Sigmoid colon (tissue), 7 donors: Measurements from ENCODE around the gene RAB41. TPM values are rescaled to one million over a fixed set of nuclear protein-coding genes. Genes with fewer than 3 reads are reported as not detected.
"Not testable (repeated sequence)": the region's sequence is repeated elsewhere in the genome, so short reads cannot be mapped to it uniquely, and the experiment has no call there.

Source experiments
- DNase-seq: peaks from one replicate; pipeline ENCODE4 v3.0.0-alpha.2; 2019
- H3K27ac ChIP-seq, 4 donors: fragments of 200-600 bp; sonication (generic); one replicate each; pipeline ENCODE4 v1.5.1; 2016 to 2019; ENCODE audit warnings: mild to moderate bottlenecking in 1 of 4
- H3K27me3 ChIP-seq, 3 donors: fragments of 200-600 bp; sonication (generic); one replicate each; pipeline ENCODE4 v1.5.1; 2019; ENCODE audit warnings: mild to moderate bottlenecking in 1 of 3
- H3K36me3 ChIP-seq, 4 donors: fragments of 200-600 bp; sonication (generic); one replicate each; pipeline ENCODE4 v1.5.1; 2016 to 2019
- H3K4me1 ChIP-seq, 4 donors: fragments of 200-600 bp; sonication (generic); one replicate each; pipeline ENCODE4 v1.5.1; 2017 to 2019
- H3K4me3 ChIP-seq, 4 donors: fragments of 200-600 bp; sonication (generic); one replicate each; pipeline ENCODE4 v1.5.1; 2017 to 2019; ENCODE audit warnings: mild to moderate bottlenecking in 2 of 4, moderate library complexity in 1 of 4
- H3K9me3 ChIP-seq, 4 donors: fragments of 200-600 bp in 3 of 4; sonication (generic) in 3 of 4; one replicate each; pipeline versions ENCODE4 v1.5.1 to v1.6.1; 2013 to 2019
- EP300 ChIP-seq, 4 donors: sonication (generic); formaldehyde crosslinking; IDR thresholded peaks; one replicate each; pipeline ENCODE4 v1.6.1; 2017; ENCODE audit warnings: antibody characterized with exemption in 4 of 4
- POLR2A ChIP-seq, 2 donors: fragments of 450-650 bp; IDR thresholded peaks; one replicate each; pipeline ENCODE4 v1.6.1; 2016; ENCODE audit warnings: antibody characterized with exemption in 2 of 2, mild to moderate bottlenecking in 2 of 2, moderate library complexity in 2 of 2
- POLR2AphosphoS5 ChIP-seq, 4 donors: sonication (generic); formaldehyde crosslinking; IDR thresholded peaks; one replicate each; pipeline ENCODE4 v1.6.1; 2017; ENCODE audit warnings: antibody characterized with exemption in 4 of 4
- WGBS, 2 donors: extraction: QIAGEN DNeasy Blood & Tissue Kit; methylation state at CpG; one replicate each; pipeline ENCODE4 v1.1.7; 2013; 5-methylcytosine and 5-hydroxymethylcytosine counted together
- intact Hi-C: fragments of 100-400 bp; cut with DNase I; formaldehyde crosslinking; loops from one replicate; pipeline ENCODE4 v1.15.1; 2023
- polyA plus RNA-seq, 3 donors: library from polyadenylated mRNA; stranded (reverse); fragments of 200-250 nt; gene quantifications; one replicate each; pipeline ENCODE4 v1.2.3, GENCODE V29; 2013
- total RNA-seq, 4 donors: library from RNA; depleted of rRNA; stranded (reverse); fragments of >200 nt; gene quantifications; one replicate each; pipeline ENCODE4 v1.1.0, GENCODE V29; 2016
- TF ChIP-seq, protein P1 (sequence below), 4 experiments: fragments of 450-650 bp in 3 of 4; fragments of 200-600 bp in 1 of 4; IDR thresholded peaks; one replicate each; pipeline ENCODE4 v1.5.1; 2016 to 2019; ENCODE audit warnings: antibody characterized with exemption in 4 of 4, mild to moderate bottlenecking in 3 of 4, moderate library complexity in 2 of 4
- donor health status: healthy with polysubstance abuse.
- donor health status: Bipolar disorder and iron deficiency.
- donor health status: healthy.

The RAB41 gene
- total and polyA plus RNA-seq, 7 donors = 0.10 TPM; not detected in 6

DNA sequence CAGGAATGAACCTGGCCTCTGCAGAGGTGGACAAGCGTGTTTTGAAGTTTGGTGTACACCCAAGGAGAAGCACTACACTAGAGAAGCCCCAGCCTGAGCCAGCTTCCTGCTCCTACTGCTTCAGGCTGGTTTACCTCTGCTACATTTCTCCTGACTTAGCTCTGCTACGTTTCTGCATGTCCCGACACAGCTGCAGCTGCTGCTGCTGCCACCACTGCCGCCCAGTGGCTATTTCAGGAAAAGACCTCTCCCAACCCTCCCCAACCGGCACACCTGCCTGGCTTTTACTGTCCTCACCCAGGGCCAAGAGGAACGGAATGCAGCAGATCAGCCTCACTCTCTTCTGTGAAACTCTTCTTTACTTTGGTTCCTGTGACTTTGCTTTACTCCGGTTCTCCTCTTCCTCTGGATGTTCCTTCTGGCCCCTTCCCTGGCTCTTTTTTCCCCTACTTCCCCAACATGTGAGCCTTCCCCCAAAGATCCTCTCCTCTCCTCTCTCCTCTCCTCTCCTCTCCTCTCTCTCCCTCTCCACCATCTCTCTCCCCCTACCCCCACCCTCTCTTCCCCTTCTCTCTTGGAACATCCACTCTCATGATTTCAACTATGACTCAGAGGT, 18.9 kb upstream of the RAB41 start:
- no peak for DNase-seq
- no peaks in the 10 kb centered on the region for H3K36me3 ChIP-seq
- no peak for TF ChIP-seq POLR2A (IDR thresholded peaks at IDR 0.05)
- WGBS, 2 donors = 8 to 31% methylated on average over 7 of the region's 7 CpGs
- no peaks in the 10 kb centered on the region for H3K9me3 ChIP-seq
- no peaks in the 10 kb centered on the region for H3K27me3 ChIP-seq
- intact Hi-C loops = no loop called here
- H3K27ac ChIP-seq = no peak overlapping the region
- H3K4me3 ChIP-seq = no peak overlapping the region
- H3K4me1 ChIP-seq = no peaks in the 10 kb centered on the region

DNA sequence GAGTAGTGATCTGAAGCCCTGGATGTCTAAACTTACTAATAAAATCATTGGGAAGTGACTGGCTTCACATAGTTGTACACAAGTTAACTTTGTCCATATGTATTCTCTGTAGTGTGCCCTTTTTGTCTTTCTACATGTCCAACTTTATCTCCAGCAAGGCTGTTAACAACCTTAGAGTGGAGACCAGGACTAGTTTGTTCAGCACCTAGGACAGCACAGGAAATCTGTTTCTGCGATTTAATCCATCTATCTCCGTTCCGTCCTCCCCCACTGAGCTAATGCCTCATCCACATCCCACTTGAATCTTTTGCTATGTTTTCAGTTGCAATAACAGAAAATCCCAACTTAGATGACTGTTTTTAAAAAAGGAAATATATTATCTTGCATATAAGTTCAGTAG, 17.2 kb upstream of the RAB41 start:
- Histone ChIP-seq H3K4me3 (no peak overlapping the region), H3K4me1 (no peaks in the 10 kb centered on the region), H3K9me3 (no peaks in the 10 kb centered on the region), H3K27ac (no peak overlapping the region), H3K36me3 (no peaks in the 10 kb centered on the region), H3K27me3 (no peaks in the 10 kb centered on the region)
- DNase-seq = no peak
- intact Hi-C loops = no loop called here
- TF ChIP-seq POLR2A (IDR thresholded peaks at IDR 0.05) (no peak), POLR2AphosphoS5 (IDR thresholded peaks at IDR 0.05) (no peak), EP300 (IDR thresholded peaks at IDR 0.05) (no peak)
- TF ChIP-seq, protein P1, sequence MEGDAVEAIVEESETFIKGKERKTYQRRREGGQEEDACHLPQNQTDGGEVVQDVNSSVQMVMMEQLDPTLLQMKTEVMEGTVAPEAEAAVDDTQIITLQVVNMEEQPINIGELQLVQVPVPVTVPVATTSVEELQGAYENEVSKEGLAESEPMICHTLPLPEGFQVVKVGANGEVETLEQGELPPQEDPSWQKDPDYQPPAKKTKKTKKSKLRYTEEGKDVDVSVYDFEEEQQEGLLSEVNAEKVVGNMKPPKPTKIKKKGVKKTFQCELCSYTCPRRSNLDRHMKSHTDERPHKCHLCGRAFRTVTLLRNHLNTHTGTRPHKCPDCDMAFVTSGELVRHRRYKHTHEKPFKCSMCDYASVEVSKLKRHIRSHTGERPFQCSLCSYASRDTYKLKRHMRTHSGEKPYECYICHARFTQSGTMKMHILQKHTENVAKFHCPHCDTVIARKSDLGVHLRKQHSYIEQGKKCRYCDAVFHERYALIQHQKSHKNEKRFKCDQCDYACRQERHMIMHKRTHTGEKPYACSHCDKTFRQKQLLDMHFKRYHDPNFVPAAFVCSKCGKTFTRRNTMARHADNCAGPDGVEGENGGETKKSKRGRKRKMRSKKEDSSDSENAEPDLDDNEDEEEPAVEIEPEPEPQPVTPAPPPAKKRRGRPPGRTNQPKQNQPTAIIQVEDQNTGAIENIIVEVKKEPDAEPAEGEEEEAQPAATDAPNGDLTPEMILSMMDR (IDR thresholded peaks at IDR 0.05) = no peak
- 62 to 82% methylated on average over 3 of the region's 3 CpGs for WGBS, 2 donors

DNA sequence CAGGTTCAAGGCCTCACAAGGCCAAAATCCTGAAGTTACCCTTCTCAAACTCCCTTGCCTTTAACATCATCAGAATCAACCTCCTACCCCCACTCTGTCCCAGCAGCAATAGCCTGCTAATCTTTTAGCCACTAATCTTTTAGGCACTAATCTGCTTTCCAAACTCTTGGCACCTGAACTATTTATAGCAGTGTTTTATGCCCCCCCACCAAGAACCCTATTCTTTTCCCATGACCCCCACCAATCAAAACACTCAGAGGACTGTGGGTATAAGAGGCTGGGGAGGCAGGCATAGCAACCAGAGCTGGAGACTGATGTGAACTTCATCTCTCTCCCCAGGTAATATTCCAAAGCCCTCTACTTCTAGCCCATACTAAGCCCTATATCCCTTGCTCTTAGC, 13.9 kb upstream of the RAB41 start, which contains the start of gene ARR3:
Gene ARR3, plus strand, starts transcription at position 301 of the 400 bp plus-strand sequence. CDS start 1,052 bp downstream, outside the sequence.
- no peak within 1 kb of the TSS for H3K27ac ChIP-seq
- TF ChIP-seq, protein P1 (IDR thresholded peaks at IDR 0.05) = no peak
- TF ChIP-seq EP300 (IDR thresholded peaks at IDR 0.05) = no peak
- no peaks in the 10 kb centered on the region for H3K36me3 ChIP-seq
- DNase-seq = no peak
- H3K4me3 ChIP-seq = no peak within 1 kb of the TSS
- no peaks in the 10 kb centered on the region for H3K9me3 ChIP-seq
- intact Hi-C loops = no loop called here
- H3K4me1 ChIP-seq = no peaks in the 10 kb centered on the region
- H3K27me3 ChIP-seq = no peaks in the 10 kb centered on the region

DNA sequence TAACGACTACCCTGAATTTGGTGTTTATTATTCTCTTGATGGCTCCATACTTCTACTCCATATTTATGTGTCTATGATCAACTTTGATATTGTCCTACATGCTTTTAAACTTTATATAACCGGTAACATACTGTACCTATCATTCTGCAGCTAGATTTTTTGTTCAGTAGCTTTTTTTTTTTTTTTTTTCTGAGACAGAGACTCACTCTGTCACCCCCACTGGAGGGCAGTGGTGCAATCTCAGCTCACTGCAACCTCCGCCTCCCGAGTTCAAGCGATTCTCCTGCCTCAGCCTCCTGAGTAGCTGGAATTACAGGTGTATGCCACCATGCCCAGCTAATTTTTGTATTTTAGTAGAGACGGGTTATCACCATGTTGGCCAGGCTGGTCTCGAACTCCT, 7.9 kb upstream of the RAB41 start:
- WGBS, 2 donors = 86 to 91% methylated on average over 7 of the region's 7 CpGs
- intact Hi-C loops, H3K27me3 ChIP-seq: not testable (repeated sequence)

DNA sequence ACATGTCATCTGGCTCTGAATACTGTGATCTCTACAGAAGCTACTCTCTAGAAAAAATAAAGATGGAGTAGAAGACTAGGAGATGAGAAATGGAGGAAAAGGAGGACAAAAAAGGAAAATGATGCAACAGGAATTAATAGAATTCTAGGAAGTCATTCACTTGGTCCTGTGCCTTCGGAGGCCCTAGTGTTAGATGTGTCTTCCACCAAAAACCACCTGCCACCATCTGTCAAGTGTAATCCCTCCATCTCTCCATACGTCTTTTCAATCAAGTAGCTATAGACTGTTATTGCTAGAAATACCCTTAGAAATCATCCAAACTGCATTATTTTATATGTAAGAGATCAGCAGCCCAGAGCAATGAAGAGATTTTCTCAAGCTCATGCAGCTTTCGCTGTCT, 2.9 kb upstream of the RAB41 start:
- Histone ChIP-seq H3K4me1 (no peaks in the 10 kb centered on the region), H3K9me3 (no peaks in the 10 kb centered on the region), H3K27me3 (peaks cover 0 to 4% (median 0%) of the 10 kb centered on the region in 3 donors), H3K4me3 (no peak overlapping the region), H3K36me3 (no peaks in the 10 kb centered on the region), H3K27ac (no peak overlapping the region)
- 95 to 97% methylated on average over 3 of the region's 3 CpGs for WGBS, 2 donors
- no peak for DNase-seq
- TF ChIP-seq, protein P1 (IDR thresholded peaks at IDR 0.05) = no peak
- TF ChIP-seq POLR2A (IDR thresholded peaks at IDR 0.05) = no peak
- TF ChIP-seq POLR2AphosphoS5 (IDR thresholded peaks at IDR 0.05) = no peak
- TF ChIP-seq EP300 (IDR thresholded peaks at IDR 0.05) = no peak
- intact Hi-C loops = no loop called here

More for the DNA sequence above, 7.9 kb upstream of the RAB41 start:
- DNase-seq, H3K27ac ChIP-seq, H3K4me3 ChIP-seq, H3K9me3 ChIP-seq, H3K36me3 ChIP-seq, H3K4me1 ChIP-seq: not testable (repeated sequence)

DNA sequence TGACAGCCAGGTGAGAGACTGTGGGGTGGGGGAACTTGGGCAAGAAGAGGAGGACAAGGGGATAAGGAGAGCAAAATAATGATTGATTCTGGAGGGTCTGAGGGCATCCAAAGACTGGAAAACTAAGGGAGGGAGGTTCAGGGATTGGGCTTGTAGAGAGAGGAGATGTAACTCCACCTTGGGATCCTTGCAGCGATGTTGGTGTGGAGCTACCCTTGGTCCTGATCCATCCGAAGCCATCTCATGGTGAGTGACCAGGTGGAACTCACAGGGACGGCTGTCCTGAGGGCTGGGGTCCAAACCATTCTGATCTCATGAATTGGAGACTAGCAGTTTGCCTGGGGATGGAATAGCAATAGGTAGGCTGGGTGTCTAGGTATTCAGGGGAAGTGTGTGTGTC, 1.4 kb upstream of the RAB41 start:
- Histone ChIP-seq H3K27ac (no peak overlapping the region), H3K4me1 (no peaks in the 10 kb centered on the region), H3K36me3 (no peaks in the 10 kb centered on the region), H3K4me3 (no peak overlapping the region), H3K27me3 (peaks cover 0 to 4% (median 0%) of the 10 kb centered on the region in 3 donors), H3K9me3 (no peaks in the 10 kb centered on the region)
- TF ChIP-seq POLR2A (IDR thresholded peaks at IDR 0.05) = no peak
- TF ChIP-seq, protein P1 (IDR thresholded peaks at IDR 0.05) = no peak
- intact Hi-C loops = loop anchor here (10.0 kb wide), 1 partner anchor 146 kb away; the partner anchor contains the start of gene IGBP1
- DNase-seq = no peak
- WGBS, 2 donors = 90 to 95% methylated on average over 3 of the region's 3 CpGs
